Breast epithelium (tissue), 3 donors: ENCODE results near the gene TRPC4AP.

Source experiments
- CTCF ChIP-seq, 3 donors: fragments of 450-650 bp; IDR thresholded peaks; one replicate each; pipeline ENCODE4 v1.5.1; 2016 to 2017; ENCODE audit warnings: antibody characterized with exemption in 3 of 3, mild to moderate bottlenecking in 3 of 3, moderate library complexity in 3 of 3
- POLR2A ChIP-seq: fragments of 450-650 bp; IDR thresholded peaks from one replicate; pipeline ENCODE4 v1.6.1; 2016; ENCODE audit warnings: antibody characterized with exemption, mild to moderate bottlenecking, moderate library complexity
- POLR2AphosphoS5 ChIP-seq, 3 donors: sonication (generic); formaldehyde crosslinking; IDR thresholded peaks; one replicate each; pipeline ENCODE4 v1.6.1; 2017; ENCODE audit warnings: antibody characterized with exemption in 3 of 3

DNA sequence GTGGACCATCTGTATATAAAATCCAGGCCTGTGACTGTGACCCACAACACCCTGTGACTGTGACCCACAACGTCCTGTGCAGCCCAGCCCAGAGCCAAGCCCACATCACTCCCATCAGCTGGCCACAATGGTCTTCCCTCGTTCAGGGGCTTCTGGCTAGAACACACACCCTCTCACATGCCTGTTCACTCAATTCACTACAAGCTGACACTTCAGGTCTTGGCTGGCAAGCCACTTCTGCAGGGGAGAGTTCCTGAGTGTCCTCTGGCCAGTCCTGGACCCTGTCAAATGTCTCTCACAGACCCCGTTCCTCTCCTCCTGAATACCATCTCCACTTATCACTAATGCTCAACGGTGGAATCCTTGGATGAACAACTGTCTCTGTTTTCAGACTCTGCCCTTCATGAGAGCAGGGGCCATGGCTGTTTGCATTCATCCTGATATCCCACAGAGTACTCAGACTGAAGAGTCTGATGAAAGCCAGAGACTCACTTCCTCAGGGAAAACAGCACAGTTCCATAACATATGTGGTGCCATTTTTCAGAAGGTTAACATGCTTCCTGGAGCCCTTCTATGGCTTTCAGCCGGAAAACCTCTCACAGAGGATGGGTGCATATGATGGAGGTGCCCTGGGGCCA lies 80.9 kb downstream of the TRPC4AP start:
- TF ChIP-seq CTCF (IDR thresholded peaks at IDR 0.05) (no peak), POLR2A (no peak), POLR2AphosphoS5 (IDR thresholded peaks at IDR 0.05) (no peak)
